ENCODE data around the gene SEC24D.

The SEC24D gene

DNA sequence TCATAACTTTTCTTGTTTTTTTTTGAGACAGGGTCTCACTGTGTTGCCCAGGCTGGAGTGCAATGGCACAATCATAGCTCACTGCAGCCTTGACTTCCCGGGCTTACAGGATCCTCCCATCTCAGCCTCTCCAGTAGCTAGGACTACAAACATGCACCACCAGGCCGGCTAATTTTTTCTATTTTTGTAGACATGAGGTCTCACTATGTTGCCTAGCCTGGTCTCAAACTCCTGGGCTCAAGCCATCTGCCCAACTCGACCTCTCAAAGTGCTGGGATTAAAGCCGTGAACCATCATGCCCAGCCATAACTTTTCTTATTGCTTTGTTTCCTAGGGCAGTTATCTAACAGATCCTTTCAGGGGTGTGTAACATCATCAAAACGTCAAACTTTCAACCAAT is 11.8 kb downstream of the SEC24D start:
- TF ChIP-seq, protein P1, sequence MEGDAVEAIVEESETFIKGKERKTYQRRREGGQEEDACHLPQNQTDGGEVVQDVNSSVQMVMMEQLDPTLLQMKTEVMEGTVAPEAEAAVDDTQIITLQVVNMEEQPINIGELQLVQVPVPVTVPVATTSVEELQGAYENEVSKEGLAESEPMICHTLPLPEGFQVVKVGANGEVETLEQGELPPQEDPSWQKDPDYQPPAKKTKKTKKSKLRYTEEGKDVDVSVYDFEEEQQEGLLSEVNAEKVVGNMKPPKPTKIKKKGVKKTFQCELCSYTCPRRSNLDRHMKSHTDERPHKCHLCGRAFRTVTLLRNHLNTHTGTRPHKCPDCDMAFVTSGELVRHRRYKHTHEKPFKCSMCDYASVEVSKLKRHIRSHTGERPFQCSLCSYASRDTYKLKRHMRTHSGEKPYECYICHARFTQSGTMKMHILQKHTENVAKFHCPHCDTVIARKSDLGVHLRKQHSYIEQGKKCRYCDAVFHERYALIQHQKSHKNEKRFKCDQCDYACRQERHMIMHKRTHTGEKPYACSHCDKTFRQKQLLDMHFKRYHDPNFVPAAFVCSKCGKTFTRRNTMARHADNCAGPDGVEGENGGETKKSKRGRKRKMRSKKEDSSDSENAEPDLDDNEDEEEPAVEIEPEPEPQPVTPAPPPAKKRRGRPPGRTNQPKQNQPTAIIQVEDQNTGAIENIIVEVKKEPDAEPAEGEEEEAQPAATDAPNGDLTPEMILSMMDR (IDR thresholded peaks at IDR 0.05; ENCODE audit: insufficient read depth, low read depth, low read length, missing control alignments) = no peak
- no peak for DNase-seq (ENCODE audit: low read depth)
- H3K4me3 ChIP-seq (ENCODE audit: low read depth, low read length) = no peak overlapping the region

DNA sequence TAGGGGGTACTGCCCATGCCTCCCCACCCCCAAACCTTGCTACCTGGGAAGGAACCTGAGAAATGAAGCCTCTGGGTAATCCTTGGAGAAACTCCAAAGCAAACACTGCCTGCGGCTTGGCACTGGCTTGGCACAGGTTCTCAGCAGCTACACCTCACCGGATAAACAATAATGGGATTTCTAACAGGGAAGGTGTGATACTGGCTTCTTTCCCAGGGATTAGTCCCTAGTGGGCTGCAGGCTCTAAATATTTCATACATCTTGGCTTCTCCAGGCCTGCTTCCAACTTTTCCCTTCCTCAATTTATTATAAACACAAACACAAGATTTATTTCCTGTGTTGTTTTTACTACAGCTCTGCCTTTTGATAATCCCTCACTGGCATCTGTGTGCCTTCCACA is 12.5 kb downstream of the SEC24D start:
- TF ChIP-seq, protein P1 (IDR thresholded peaks at IDR 0.05; ENCODE audit: insufficient read depth, low read depth, low read length, missing control alignments) = no peak
- no peak for DNase-seq (ENCODE audit: low read depth)

DNA sequence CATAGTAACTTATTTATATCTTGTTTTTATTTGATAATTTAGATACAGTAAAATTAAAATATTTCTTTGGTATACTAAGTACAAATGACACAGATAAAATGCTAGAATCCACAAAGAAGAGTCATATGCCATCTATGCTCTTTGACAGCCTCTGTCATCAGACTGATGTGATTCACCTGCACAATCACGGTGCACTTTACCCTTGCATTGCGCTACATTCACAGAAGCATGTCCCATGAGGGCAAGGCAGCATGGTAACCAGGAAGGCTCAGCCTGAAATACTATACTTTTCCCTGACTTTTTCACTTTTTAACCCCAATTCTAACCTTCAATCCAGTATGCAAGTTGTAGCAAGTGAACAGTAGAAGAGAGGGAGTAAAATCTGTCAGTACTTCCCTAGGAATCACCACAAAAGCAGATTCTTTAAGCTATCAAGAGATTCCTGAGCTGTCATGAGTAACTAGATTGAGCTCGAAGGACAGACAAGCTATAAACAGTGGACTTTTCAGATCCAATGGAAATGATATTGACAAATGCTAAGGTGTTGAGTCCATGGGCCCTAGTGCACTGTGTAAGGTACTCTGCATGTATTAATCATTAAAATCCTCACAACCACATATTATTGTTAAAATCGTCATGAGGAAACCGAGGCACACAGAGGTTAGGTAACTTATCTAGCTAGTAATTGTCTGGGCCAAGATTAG is 14.2 kb downstream of the SEC24D start:
- TF ChIP-seq, protein P1 (IDR thresholded peaks at IDR 0.05; ENCODE audit: insufficient read depth, low read depth, low read length, missing control alignments) = no peak
- H3K4me3 ChIP-seq (ENCODE audit: low read depth, low read length) = no peak overlapping the region
- DNase-seq (ENCODE audit: low read depth) = no peak

More for the DNA sequence above, 12.5 kb downstream of the SEC24D start:
- H3K4me3 ChIP-seq (ENCODE audit: low read depth, low read length) = no peak overlapping the region

DNA sequence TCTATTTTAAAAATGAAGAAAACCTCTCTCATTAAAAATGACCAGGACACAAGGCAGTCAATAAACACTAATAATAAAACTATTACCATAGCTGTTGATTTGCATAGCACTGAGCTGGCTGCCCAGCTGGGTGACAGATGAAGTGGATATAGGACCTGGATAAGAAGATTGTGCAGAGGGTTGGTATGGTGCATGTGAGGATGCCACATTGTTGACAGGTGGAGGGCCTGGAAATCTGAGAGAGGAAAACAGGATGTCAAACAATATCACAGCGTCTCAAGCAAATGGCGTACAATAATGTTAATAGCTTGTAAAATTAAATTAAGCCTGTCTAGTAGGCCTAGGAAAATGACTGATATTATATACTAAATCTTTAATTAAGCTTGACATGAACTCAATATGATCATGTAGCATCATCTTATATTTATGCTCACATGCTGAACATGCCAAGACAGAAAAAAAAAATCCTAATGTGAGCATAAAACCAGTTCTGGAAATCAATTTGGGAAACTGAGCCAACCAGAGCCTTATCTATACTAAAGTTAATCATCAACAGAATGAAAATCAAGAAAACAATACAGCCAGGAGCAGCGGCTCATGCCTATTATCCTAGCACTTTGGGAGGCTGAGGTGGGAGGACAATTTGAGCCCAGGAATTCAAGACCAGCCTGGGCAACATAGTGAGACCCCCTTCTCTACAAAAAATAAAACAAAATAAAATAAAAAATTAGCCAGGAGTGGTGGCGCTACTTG is 18.6 kb downstream of the SEC24D start:
- no peak for DNase-seq (ENCODE audit: low read depth)
- H3K4me3 ChIP-seq (ENCODE audit: low read depth, low read length) = no peak overlapping the region
- TF ChIP-seq, protein P1 (IDR thresholded peaks at IDR 0.05; ENCODE audit: insufficient read depth, low read depth, low read length, missing control alignments) = no peak

DNA sequence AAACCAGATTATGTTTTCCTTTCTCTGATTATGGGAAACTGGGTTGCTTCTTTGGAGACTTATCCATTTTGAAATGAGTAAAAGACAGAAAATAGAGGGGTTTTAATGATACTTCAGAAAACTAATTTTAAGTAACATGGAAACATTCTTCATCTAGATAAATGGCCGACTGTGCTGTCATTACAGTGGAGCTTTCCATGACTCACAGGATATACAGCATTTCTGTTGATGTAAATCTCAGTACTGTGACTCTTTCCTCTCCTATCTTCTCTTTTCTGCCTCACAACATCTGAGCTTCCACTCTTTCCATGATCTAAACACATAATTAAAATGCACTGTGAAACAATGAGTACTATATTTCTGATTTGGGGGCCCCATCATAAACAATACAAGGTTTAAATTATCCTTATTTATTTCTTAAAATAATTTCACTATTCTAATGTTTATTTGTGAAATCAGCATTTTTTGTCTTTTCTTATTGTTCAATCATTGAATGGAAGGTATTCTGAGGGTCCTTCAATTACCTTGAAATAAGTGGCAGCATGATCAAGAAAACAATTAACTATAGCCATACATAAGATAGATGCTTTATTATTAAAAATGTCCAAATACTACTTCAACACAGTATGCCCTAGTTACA is 19.3 kb downstream of the SEC24D start:
- H3K4me3 ChIP-seq (ENCODE audit: low read depth, low read length) = no peak overlapping the region
- TF ChIP-seq, protein P1 (IDR thresholded peaks at IDR 0.05; ENCODE audit: insufficient read depth, low read depth, low read length, missing control alignments) = no peak
- DNase-seq (ENCODE audit: low read depth) = no peak

DNA sequence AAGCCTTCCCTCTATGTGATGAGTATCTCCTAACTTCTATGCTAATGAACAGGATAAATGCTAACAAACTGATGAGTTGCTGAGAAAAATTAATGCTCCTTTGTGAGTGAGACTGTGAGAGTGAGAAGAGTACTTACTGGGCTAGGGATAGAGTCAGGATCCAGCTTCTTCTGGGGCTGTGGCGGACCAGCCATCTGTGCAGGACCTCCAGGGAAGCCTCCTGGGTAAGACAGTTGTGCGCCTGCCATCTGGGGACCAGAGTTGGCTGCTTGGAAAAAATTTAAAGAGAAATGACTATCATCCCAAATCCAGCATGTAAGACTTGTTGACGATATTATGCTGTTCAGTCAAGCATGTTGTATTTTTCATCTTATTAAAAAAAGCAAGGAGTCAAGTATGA is 21.0 kb downstream of the SEC24D start:
- TF ChIP-seq, protein P1 (IDR thresholded peaks at IDR 0.05; ENCODE audit: insufficient read depth, low read depth, low read length, missing control alignments) = no peak
- no peak for DNase-seq (ENCODE audit: low read depth)
- H3K4me3 ChIP-seq (ENCODE audit: low read depth, low read length) = no peak overlapping the region
